SK-N-MC (cell line): Measurements from ENCODE around the gene LYRM4.

Experiments used
- EZH2 ChIP-seq: fragments of 200-600 bp; sonication (generic); IDR thresholded peaks from one replicate; pipeline ENCODE4 v1.6.1; 2017; ENCODE audit warnings: antibody characterized with exemption
- FOXP2 ChIP-seq: optimal IDR thresholded peaks from 2 replicates; pipeline ENCODE3; 2011; ENCODE audit warnings: mild to moderate bottlenecking, moderate library complexity; ENCODE audit not compliant: insufficient read depth; ENCODE audit errors: extremely low read length, control extremely low read depth
- POLR2AphosphoS5 ChIP-seq: IDR thresholded peaks from 2 replicates; pipeline ENCODE4 v1.6.1; 2012; ENCODE audit warnings: mild to moderate bottlenecking, low read depth, low read length, borderline replicate concordance

DNA sequence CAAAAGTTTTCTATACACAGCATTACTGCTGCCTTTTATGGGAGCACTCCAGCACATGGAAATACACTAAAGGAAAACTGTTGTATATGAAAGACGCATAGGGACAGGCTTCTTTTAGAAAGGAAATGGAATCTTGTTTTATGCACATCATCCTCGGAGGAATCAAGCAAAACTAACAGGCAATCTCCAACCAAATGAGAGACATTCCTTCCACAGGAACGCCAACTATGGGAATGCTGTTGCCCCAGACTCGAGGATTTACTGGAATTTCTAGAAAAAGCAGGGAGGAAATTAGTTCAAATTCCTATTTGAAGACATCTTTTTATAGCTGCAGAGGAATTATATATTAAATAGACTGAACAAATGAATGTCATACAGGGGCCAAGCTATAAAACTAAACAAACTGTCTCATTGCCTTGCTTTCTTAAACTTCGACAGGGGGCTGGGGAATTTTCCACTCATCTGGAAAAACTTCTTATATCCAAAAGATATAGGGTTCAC lies 52.2 kb downstream of the LYRM4 start:
- no peak for TF ChIP-seq POLR2AphosphoS5
- TF ChIP-seq EZH2, result no peak
- TF ChIP-seq FOXP2, result no peak
